Dendritic cell treated with granulocyte-macrophage colony-stimulating factor and Interleukin-4, amounts not matched to agents 40 ng/mL and 50 ng/mL, for 4 days (primary cell): ENCODE results near the gene SCN9A.
A peak's percentile ranks its signal among the peaks of the same experiment; 100 is the strongest.
"Not testable (repeated sequence)": the region's sequence is repeated elsewhere in the genome, so short reads cannot be mapped to it uniquely, and the experiment has no call there.

Experiments used
- H3K27ac Mint-ChIP-seq: one replicate; pipeline ENCODE4 v1.8.0; 2022; ENCODE audit warnings: mild to moderate bottlenecking, mixed read lengths
- H3K27me3 Mint-ChIP-seq: one replicate; pipeline ENCODE4 v1.8.0; 2022; ENCODE audit warnings: mild to moderate bottlenecking, mixed read lengths
- H3K36me3 Mint-ChIP-seq: one replicate; pipeline ENCODE4 v1.8.0; 2022; ENCODE audit warnings: low read depth, mixed read lengths
- H3K4me1 Mint-ChIP-seq: one replicate; pipeline ENCODE4 v1.8.0; 2022; ENCODE audit warnings: low read depth, mixed read lengths
- H3K4me3 Mint-ChIP-seq: one replicate; pipeline ENCODE4 v1.8.0; 2022; ENCODE audit warnings: mild to moderate bottlenecking, moderate library complexity, mixed read lengths
- H3K9me3 Mint-ChIP-seq: one replicate; pipeline ENCODE4 v1.8.0; 2022; ENCODE audit warnings: mixed read lengths
- intact Hi-C: fragments of 100-400 bp; cut with micrococcal nuclease; formaldehyde crosslinking; loops from one replicate; pipeline ENCODE4 v1.15.0; 2022

The SCN9A gene

GRCh38 chr2:166375736-166376487 lies at the start of gene SCN9A:
Gene SCN9A (minus strand): TSS chr2:166375944. CDS start chr2:166311756, 64,188 bp downstream.
- peaks cover 21% of the 10 kb centered on the region for H3K27me3 Mint-ChIP-seq
- intact Hi-C loops: no loop called here
- peaks cover 24% of the 10 kb centered on the region for H3K4me1 Mint-ChIP-seq
- peak within 1 kb of the TSS; percentile 77 for H3K27ac Mint-ChIP-seq
- peak within 1 kb of the TSS; percentile 82 for H3K4me3 Mint-ChIP-seq
- peaks cover 17% of the 10 kb centered on the region for H3K36me3 Mint-ChIP-seq
- H3K9me3 Mint-ChIP-seq: no peaks in the 10 kb centered on the region

- Mint-ChIP-seq H3K27me3 (no peaks in the 10 kb centered on the region), H3K27ac (no peak overlapping the region), H3K4me1 (peaks cover 5% of the 10 kb centered on the region), H3K36me3 (no peaks in the 10 kb centered on the region), H3K4me3 (no peak overlapping the region), H3K9me3 (no peaks in the 10 kb centered on the region)
- intact Hi-C loops: loop anchor here (5.0 kb wide), 2 partner anchors 248 to 368 kb away; no protein-coding TSS in a partner anchor
Measured at GRCh38 chr2:166424841-166425240, 49.1 kb upstream of the SCN9A start.

- H3K36me3 Mint-ChIP-seq: no peaks in the 10 kb centered on the region
- peaks cover 8% of the 10 kb centered on the region for H3K9me3 Mint-ChIP-seq
- peaks cover 5% of the 10 kb centered on the region for H3K4me1 Mint-ChIP-seq
- no peaks in the 10 kb centered on the region for H3K27me3 Mint-ChIP-seq
- no peak overlapping the region for H3K27ac Mint-ChIP-seq
- intact Hi-C loops: loop anchor here (1.0 to 10.0 kb wide), 2 partner anchors 58 to 465 kb away; partner anchors contain the start of gene TTC21B
- no peak overlapping the region for H3K4me3 Mint-ChIP-seq
Measured at GRCh38 chr2:166419616-166419934, 43.8 kb upstream of the SCN9A start.

GRCh38 chr2:166418853-166419615 lies 43.3 kb upstream of the SCN9A start:
- H3K4me3 Mint-ChIP-seq: no peak overlapping the region
- H3K4me1 Mint-ChIP-seq: peaks cover 5% of the 10 kb centered on the region

GRCh38 chr2:166417669-166418068 lies 41.9 kb upstream of the SCN9A start:
- peaks cover 10% of the 10 kb centered on the region for H3K4me1 Mint-ChIP-seq

More at GRCh38 chr2:166418853-166419615, 43.3 kb upstream of the SCN9A start:
- intact Hi-C loops: loop anchor here (1.0 to 10.0 kb wide), 2 partner anchors 58 to 464 kb away; partner anchors contain the start of gene TTC21B
- Mint-ChIP-seq H3K9me3 (peaks cover 8% of the 10 kb centered on the region), H3K36me3 (no peaks in the 10 kb centered on the region), H3K27me3 (no peaks in the 10 kb centered on the region), H3K27ac (no peak overlapping the region)

GRCh38 chr2:166413255-166413654 lies 37.5 kb upstream of the SCN9A start:
- Mint-ChIP-seq H3K36me3 (no peaks in the 10 kb centered on the region), H3K27me3 (no peaks in the 10 kb centered on the region), H3K4me3 (no peak overlapping the region), H3K4me1 (peaks cover 23% of the 10 kb centered on the region), H3K27ac (peak overlapping the region; percentile 60), H3K9me3 (peaks cover 8% of the 10 kb centered on the region)
- intact Hi-C loops: loop anchor here (10.0 kb wide), 1 partner anchor 458 kb away; the partner anchor contains the start of gene TTC21B

More at GRCh38 chr2:166417669-166418068, 41.9 kb upstream of the SCN9A start:
- H3K36me3 Mint-ChIP-seq: no peaks in the 10 kb centered on the region
- H3K27ac Mint-ChIP-seq: no peak overlapping the region
- H3K27me3 Mint-ChIP-seq: no peaks in the 10 kb centered on the region
- no peak overlapping the region for H3K4me3 Mint-ChIP-seq
- H3K9me3 Mint-ChIP-seq: peaks cover 8% of the 10 kb centered on the region
- intact Hi-C loops: loop anchor here (10.0 kb wide), 1 partner anchor 463 kb away; the partner anchor contains the start of gene TTC21B

- Mint-ChIP-seq H3K9me3 (peaks cover 8% of the 10 kb centered on the region), H3K4me1 (peaks cover 36% of the 10 kb centered on the region), H3K27ac (no peak overlapping the region), H3K27me3 (no peaks in the 10 kb centered on the region), H3K36me3 (no peaks in the 10 kb centered on the region), H3K4me3 (no peak overlapping the region)
- intact Hi-C loops: loop anchor here (10.0 kb wide), 1 partner anchor 457 kb away; the partner anchor contains the start of gene TTC21B
Measured at GRCh38 chr2:166411473-166412230, 35.9 kb upstream of the SCN9A start.

GRCh38 chr2:166410828-166411472 lies 35.2 kb upstream of the SCN9A start:
- Mint-ChIP-seq H3K27me3 (peaks cover 4% of the 10 kb centered on the region), H3K27ac (no peak overlapping the region), H3K9me3 (peaks cover 2% of the 10 kb centered on the region), H3K36me3 (no peaks in the 10 kb centered on the region), H3K4me3 (no peak overlapping the region), H3K4me1 (peaks cover 31% of the 10 kb centered on the region)
- intact Hi-C loops: loop anchor here (10.0 kb wide), 1 partner anchor 456 kb away; the partner anchor contains the start of gene TTC21B

- intact Hi-C loops, H3K4me3 Mint-ChIP-seq, H3K36me3 Mint-ChIP-seq, H3K27me3 Mint-ChIP-seq, H3K9me3 Mint-ChIP-seq: not testable (repeated sequence)
- Mint-ChIP-seq H3K27ac (peak overlapping the region; percentile 63), H3K4me1 (peaks cover 25% of the 10 kb centered on the region)
Measured at GRCh38 chr2:166407746-166408145, 32.0 kb upstream of the SCN9A start.

GRCh38 chr2:166406374-166406773 lies 30.6 kb upstream of the SCN9A start:
- Mint-ChIP-seq H3K27ac (no peak overlapping the region), H3K36me3 (no peaks in the 10 kb centered on the region), H3K4me3 (no peak overlapping the region)

GRCh38 chr2:166405569-166405926 lies 29.8 kb upstream of the SCN9A start:
- H3K27ac Mint-ChIP-seq: no peak overlapping the region
- no peaks in the 10 kb centered on the region for H3K36me3 Mint-ChIP-seq
- H3K27me3 Mint-ChIP-seq: peaks cover 13% of the 10 kb centered on the region
- peaks cover 25% of the 10 kb centered on the region for H3K4me1 Mint-ChIP-seq
- no peaks in the 10 kb centered on the region for H3K9me3 Mint-ChIP-seq
- H3K4me3 Mint-ChIP-seq: no peak overlapping the region
- intact Hi-C loops: no loop called here

More at GRCh38 chr2:166406374-166406773, 30.6 kb upstream of the SCN9A start:
- H3K27me3 Mint-ChIP-seq: peaks cover 13% of the 10 kb centered on the region
- H3K4me1 Mint-ChIP-seq: peaks cover 25% of the 10 kb centered on the region
- intact Hi-C loops: no loop called here
- no peaks in the 10 kb centered on the region for H3K9me3 Mint-ChIP-seq

GRCh38 chr2:166404831-166405568 lies 29.3 kb upstream of the SCN9A start:
- H3K4me3 Mint-ChIP-seq: no peak overlapping the region
- H3K36me3 Mint-ChIP-seq: no peaks in the 10 kb centered on the region
- H3K9me3 Mint-ChIP-seq: no peaks in the 10 kb centered on the region
- H3K27ac Mint-ChIP-seq: no peak overlapping the region
- peaks cover 21% of the 10 kb centered on the region for H3K4me1 Mint-ChIP-seq
- intact Hi-C loops: no loop called here
- peaks cover 13% of the 10 kb centered on the region for H3K27me3 Mint-ChIP-seq

GRCh38 chr2:166394245-166394644 lies 18.5 kb upstream of the SCN9A start:
- intact Hi-C loops: no loop called here
- no peaks in the 10 kb centered on the region for H3K36me3 Mint-ChIP-seq
- H3K27me3 Mint-ChIP-seq: no peaks in the 10 kb centered on the region
- H3K27ac Mint-ChIP-seq: no peak overlapping the region
- no peaks in the 10 kb centered on the region for H3K4me1 Mint-ChIP-seq
- H3K9me3 Mint-ChIP-seq: no peaks in the 10 kb centered on the region
- no peak overlapping the region for H3K4me3 Mint-ChIP-seq
